GM18909 (cell line): ENCODE results near the gene HMCES.

Source experiments
- ATAC-seq: cut with Tn5 transposase; IDR thresholded peaks from one replicate; pipeline ENCODE4 v1.9.1; 2021; ENCODE audit warnings: mild to moderate bottlenecking; ENCODE audit not compliant: unreplicated experiment, poor library complexity

Gene HMCES, protein sequence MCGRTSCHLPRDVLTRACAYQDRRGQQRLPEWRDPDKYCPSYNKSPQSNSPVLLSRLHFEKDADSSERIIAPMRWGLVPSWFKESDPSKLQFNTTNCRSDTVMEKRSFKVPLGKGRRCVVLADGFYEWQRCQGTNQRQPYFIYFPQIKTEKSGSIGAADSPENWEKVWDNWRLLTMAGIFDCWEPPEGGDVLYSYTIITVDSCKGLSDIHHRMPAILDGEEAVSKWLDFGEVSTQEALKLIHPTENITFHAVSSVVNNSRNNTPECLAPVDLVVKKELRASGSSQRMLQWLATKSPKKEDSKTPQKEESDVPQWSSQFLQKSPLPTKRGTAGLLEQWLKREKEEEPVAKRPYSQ

GRCh38 chr3:129278439-129278965, at the start of gene HMCES:
HMCES (plus strand) TSS chr3:129278870; CDS start chr3:129279733, 863 bp downstream.
- ATAC-seq, result peak; percentile 49

GRCh38 chr3:129228891-129229585, 49.6 kb upstream of the HMCES start:
- no peak for ATAC-seq

GRCh38 chr3:129230311-129231019, 48.2 kb upstream of the HMCES start:
- no peak for ATAC-seq

DNA sequence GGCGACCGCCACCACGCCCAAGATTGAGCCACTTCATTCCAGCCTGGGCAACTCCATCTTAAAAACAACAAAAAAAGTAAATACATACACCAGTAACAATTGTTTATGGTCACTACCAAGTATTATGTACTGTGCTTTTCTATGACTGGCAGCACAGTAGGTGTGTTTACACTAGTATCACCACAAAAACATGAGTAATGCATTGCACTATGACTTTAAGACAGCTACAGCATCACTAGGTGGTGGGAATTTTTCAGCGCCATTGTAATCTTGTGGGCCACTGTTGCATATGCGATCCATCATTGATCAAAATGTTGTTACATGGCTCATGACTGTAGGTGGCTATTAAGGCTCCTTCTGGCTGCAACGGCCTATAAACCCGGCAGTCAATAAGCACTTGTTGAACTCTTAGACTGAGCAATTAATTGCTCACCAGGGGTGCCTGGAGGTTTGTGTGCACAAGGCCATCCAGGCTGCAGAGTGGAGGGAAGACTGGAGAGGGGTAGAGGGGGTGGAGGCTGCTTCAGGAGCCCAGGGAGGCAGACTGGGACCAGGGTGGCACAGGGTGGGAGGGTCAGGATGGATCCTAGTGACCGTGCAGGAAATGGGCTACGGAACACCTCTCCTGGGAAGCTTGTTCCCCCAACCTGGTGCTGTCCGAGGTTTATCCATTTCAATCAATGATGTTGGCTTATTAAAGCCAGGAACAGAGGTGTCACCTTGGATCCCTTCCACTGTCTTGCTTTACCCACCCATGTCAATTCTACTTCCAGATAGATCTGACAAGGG, 47.1 kb upstream of the HMCES start:
- ATAC-seq, result no peak

GRCh38 chr3:129233538-129233937, 45.1 kb upstream of the HMCES start:
- ATAC-seq, result peak; percentile 97

- no peak for ATAC-seq
Measured at GRCh38 chr3:129234441-129234840, 44.2 kb upstream of the HMCES start.

GRCh38 chr3:129235344-129235917, 43.2 kb upstream of the HMCES start:
- no peak for ATAC-seq

DNA sequence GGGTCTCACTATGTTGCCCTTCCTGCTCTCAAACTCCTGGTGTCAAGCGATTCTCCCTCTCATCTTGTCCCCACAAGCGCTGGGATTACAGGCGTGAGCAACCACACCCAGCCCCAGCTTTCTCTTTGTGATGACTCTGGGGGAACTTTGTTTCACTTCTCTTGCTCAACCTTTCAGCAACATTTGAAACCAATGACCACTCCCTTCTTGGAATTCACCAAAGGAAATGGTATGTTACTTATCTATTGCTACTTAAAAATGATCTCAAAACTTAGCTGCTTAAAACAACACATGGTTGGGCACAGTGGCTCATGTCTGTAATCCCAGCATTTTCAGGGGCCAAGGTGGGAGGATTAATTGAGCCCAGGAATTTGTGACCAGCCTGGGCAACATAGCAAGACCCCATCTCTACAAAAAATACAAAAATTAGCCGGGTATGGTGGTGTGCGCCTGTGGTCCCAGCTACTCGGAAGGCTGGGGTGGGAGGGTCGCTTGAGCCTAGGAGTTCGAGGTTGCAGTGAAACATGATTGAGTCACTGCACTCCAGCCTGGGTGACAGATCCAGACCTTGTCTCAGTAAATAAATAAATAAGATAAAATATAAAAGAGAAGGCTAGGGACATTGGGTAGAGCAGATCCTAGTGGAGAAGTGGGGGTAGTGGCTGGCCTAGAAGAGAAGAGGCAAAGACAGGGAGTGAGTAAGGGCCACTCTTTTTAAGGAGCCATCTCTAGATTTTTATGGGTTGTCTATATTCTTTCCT, 39.5 kb upstream of the HMCES start:
- ATAC-seq, result no peak

- ATAC-seq, result no peak
Measured at GRCh38 chr3:129239991-129240390, 38.7 kb upstream of the HMCES start.

DNA sequence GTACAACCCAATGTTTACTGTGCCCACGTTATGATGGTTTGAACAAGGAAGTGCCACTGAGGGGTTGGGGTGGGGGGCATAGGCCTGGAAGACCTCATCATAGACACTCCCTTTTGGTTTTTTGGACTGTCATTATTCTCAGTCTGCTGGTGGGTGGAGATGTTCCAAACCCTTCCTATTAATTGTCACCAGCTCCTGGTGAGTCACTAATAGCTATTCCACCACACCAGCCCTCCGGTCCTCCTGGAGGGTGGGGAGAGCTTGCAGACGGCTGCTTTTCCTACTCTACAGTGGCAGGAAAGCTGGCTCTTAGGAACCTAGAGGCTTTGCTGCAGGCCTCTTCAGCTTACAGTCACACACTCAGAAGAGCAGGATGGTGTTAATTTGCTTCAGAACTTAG, 38.2 kb upstream of the HMCES start:
- no peak for ATAC-seq

GRCh38 chr3:129245141-129245540, 33.5 kb upstream of the HMCES start:
- no peak for ATAC-seq

GRCh38 chr3:129245641-129246306, 32.9 kb upstream of the HMCES start:
- peak; percentile 52 for ATAC-seq

DNA sequence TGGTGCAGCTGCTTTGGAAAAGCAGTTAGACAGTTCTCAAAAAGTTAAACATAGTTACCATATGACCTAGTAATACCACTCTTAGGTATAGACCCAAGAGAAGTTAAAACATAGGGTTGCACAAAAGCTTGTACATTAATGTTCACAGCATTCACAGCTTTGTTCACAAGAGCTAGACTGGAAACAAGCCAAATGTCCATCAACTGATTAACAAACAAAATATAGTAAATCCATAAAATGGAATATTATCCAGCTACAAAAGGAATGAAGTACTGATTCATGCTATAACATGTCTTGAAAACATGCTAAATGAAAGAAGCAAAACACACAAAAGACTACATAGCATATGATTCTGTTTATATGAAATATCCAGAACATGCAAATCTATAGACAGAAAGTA, 32.0 kb upstream of the HMCES start:
- no peak for ATAC-seq

DNA sequence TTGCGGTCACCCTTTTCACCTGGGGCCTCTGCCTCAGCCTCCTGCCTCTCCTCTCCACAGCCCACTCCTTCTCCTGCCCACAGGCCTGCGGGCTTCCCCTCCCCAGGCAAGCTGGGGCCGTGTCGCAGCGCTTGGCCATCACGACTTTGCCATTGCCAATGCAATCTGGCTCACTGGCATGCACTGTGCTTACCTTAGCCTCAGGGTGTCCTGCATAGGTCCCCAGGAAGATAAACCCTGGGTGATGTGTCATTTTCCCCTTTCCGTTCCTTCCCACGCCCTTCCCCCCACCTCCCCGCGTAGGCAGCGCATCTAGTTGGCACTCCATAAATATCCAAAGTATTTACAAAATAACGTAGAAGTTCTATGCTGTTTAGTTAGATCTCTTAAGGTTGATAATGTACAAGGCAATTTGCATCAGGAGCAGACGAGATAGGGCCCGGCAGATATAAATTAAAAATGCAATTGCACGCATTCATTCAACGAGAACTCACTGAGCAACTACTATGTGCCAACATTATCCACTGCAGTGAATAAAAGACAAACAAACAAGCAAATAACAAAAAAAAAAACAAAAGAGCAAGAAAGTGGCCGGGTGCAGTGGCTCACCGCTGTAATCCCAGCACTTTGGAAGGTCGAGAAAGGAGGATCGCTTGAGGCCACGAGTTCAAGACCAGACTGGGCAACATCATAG, 30.2 kb upstream of the HMCES start:
- ATAC-seq, result no peak

GRCh38 chr3:129249284-129250065, 29.2 kb upstream of the HMCES start, which contains the start of gene COPG1:
COPG1 (plus strand) TSS chr3:129249606; CDS start chr3:129249710, 104 bp downstream.
- ATAC-seq, result peak; percentile 84

- ATAC-seq, result no peak
Measured at GRCh38 chr3:129252748-129253147, 25.9 kb upstream of the HMCES start.
